GM20000 (cell line): Measurements from ENCODE around the gene ENDOG.
A peak's percentile ranks its signal among the peaks of the same experiment; 100 is the strongest.

Source experiments
- DNase-seq: peaks from one replicate; pipeline ENCODE4 v3.0.0; 2012; ENCODE audit warnings: low spot score
- TF ChIP-seq, protein P1 (sequence below): IDR thresholded peaks from 2 replicates; pipeline ENCODE4 v1.5.1; 2012; ENCODE audit warnings: mild to moderate bottlenecking, control low read depth; ENCODE audit errors: extremely low read depth, missing control alignments

Gene ENDOG

DNA sequence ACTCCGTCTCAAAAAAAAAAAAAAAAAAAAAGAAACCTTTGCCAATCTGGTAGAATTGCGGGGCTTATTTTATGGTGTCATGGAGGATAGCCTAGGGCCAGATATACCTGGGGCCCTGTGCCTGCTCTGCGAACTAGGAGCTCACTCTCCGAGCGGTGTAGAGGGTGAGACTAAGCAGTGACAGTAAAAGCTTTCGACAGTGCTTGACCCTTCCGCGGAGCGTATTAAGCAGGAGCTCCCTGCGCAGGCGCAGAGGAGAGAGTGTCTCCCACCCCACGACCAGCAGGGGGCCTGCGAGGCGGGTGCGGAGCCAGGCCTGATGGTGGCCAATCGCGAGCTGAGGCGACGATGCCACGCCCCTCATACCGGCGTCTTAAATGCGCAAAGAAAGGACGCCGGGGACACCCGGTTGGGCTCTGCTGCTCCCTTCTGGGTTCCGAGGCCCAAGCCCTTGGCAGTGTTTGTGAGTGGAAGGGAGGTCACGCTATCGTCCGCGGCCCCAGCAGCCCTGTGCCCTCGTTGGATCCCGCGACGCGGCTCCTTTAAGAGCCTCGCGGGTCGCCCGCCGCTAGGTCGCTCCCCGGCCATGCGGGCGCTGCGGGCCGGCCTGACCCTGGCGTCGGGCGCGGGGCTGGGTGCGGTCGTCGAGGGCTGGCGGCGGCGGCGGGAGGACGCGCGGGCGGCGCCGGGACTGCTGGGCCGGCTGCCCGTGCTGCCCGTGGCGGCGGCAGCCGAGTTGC lies at the start of gene ENDOG:
Gene ENDOG, plus strand, starts transcription at position 402 of the 740 bp plus-strand sequence. Its CDS starts 185 bp downstream, at position 587.
- DNase-seq, result peak; percentile 99
- TF ChIP-seq, protein P1, sequence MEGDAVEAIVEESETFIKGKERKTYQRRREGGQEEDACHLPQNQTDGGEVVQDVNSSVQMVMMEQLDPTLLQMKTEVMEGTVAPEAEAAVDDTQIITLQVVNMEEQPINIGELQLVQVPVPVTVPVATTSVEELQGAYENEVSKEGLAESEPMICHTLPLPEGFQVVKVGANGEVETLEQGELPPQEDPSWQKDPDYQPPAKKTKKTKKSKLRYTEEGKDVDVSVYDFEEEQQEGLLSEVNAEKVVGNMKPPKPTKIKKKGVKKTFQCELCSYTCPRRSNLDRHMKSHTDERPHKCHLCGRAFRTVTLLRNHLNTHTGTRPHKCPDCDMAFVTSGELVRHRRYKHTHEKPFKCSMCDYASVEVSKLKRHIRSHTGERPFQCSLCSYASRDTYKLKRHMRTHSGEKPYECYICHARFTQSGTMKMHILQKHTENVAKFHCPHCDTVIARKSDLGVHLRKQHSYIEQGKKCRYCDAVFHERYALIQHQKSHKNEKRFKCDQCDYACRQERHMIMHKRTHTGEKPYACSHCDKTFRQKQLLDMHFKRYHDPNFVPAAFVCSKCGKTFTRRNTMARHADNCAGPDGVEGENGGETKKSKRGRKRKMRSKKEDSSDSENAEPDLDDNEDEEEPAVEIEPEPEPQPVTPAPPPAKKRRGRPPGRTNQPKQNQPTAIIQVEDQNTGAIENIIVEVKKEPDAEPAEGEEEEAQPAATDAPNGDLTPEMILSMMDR, result peak; percentile 93

DNA sequence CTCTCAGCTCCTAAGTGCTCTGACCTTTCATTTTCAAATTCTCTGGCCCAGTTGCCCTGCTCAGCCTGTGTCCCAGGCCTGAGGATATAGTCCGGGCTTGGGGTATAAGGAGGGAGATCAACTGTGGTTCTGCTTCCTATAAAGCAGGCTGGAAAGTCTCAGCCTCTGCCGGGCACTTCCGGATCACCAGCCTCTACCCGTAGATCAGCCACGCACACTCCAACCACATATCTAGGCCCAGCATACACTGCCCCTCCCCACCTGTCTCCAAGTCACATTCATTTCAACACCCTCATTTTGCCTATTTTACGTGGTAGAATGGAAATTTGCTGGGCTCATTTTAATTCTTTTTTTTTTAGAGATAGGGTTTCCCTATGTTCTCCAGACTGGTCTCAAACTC lies 49.7 kb upstream of the ENDOG start:
- DNase-seq, result no peak
- TF ChIP-seq, protein P1, result no peak

DNA sequence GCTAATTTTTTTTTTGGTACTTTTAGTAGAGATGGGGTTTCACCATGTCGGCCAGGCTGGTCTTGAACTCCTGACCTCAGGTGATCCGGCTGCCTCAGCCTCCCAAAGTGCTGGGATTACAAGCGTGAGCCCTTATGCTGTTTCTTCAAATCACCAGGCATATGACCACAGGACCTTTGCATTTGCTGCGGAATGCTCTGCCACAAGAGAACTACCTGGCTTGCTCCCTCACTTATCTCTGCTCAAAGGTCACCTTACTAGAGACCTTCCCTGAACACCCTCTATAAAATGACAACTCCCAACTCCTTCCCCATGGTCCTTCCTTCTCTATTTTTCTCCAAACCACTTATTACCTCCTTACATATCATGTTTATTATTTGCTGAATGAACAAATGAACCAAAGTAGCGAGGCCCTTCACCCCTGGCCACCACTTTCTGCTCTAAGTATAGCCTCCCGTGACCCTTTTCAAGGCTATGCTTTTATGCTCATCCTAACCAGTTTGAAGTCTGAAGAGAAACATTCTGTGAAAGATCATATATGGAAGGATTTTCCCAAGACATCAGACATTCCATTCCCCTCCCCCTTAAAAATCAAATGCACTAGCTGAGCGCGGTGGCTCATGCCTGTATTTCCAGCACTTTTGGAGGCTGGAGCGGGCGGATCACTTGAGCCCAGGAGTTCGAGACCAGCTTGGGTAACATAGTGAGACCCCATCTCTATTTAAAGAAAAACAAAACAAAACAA lies 47.8 kb upstream of the ENDOG start:
- TF ChIP-seq, protein P1, result no peak
- DNase-seq, result no peak

DNA sequence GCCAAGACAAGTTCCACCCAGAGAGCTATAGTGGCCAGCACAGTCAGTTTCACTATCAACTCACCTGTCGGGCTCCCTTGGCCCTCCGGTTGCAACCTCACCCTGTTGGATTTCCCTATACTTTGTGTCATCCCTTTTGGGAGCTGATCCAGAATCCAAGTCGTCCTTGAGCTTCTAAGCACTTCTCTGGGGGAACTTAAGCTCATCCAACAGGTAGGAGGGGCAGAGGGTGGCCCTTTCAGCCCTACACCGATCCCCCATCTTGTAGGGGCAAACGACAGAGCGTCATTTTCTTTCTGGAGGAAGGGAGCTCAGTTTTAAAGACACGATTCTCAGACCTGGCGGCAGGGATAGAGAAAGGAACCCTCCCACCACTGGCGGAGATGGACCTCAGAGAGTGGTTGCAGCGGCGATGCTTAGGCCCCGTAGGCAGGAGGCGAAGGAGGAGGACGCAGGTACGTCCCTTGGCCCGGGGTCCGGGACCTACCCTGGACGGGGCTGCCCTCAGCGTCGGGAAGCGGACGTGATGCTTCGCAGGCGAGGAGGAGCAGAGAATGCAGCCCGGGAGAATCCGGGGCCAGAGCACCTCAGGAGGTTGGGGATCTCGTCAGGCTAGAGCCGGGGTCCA lies 47.1 kb upstream of the ENDOG start:
- no peak for DNase-seq
- TF ChIP-seq, protein P1, result no peak

DNA sequence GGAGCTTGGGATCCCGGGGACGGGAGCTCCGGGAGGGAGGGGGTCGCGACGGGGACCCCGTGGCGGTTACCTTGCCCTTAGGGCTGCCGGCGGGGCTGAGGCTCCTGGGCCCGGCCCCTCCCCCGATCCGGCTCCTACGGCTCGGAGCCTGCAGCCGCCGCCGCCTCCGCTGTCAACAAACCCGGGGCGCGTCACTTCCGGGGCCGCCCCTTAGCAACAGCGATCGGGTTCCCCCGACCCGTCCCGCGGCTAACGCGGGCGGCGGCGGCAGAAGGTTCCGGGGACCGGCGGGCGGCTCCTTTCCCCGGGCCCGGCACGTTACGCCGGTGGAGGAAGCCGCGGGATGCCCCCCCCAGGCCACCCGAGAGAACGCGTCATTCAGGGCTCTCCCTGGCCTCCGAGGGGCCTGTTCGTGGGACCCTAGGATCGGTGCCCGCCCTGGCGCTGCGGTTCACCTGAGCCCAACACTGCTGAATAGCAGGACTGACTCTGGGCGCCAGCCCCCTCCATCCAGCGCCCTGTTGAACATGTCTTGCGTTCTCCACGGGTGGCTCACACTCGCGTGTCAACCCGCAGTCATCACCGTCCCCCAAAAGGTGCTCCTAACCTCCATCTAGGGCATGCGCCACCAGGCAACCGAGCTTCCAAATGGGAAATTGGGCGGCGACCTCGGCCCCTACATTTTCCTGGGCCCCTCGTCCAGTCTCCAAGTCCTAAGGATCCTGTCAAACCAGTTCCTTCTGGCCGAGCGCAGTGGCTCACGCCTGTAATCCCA lies 46.4 kb upstream of the ENDOG start, which contains the start of gene ZER1:
Gene ZER1, minus strand, starts transcription at position 183 of the 775 bp plus-strand sequence. CDS start 16,362 bp downstream, outside the sequence.
- TF ChIP-seq, protein P1, result no peak

DNA sequence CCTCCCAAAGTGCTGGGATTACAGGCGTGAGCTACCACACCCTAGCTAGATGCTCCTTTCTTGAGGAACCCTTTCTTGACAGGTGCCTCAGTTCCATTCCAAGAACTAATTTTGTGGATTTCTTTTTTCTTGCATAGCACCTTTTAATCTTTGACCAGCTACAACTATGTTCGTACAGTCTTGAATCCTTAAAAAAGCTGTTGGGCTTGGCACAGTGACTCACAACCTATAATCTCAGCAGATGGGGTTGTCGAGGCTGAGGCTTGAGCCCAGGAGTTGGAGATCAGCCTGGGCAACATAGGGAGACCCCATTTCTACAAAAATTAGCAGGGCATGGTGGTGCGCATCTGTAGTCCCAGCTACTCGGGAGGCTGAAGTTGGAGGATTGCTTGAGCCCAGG lies 45.3 kb upstream of the ENDOG start:
- no peak for DNase-seq
- TF ChIP-seq, protein P1, result no peak

More for the DNA sequence above, 46.4 kb upstream of the ENDOG start, which contains the start of gene ZER1:
- peak; percentile 99 for DNase-seq
